Prostate gland (tissue), 2 donors: ENCODE results near the gene ZBTB25. TPM values are rescaled to one million over a fixed set of nuclear protein-coding genes. Genes with fewer than 3 reads are reported as not detected.

Experiments
- DNase-seq: peaks from one replicate; pipeline ENCODE4 v3.0.0-alpha.2; 2019; ENCODE audit warnings: low spot score
- H3K27ac ChIP-seq, 2 donors: fragments of 200-600 bp; sonication (generic); 2 replicates each; pipeline ENCODE4 v1.5.1; 2017 to 2019
- H3K27me3 ChIP-seq: fragments of 200-600 bp; sonication (generic); replicated peaks from 2 replicates; pipeline ENCODE4 v1.5.1; 2019; ENCODE audit not compliant: insufficient read depth
- H3K36me3 ChIP-seq, 2 donors: fragments of 200-600 bp; sonication (generic); 1 replicate in 1 of 2; 2 replicates in 1 of 2; pipeline versions ENCODE4 v1.5.1 to v1.8.1; 2017 to 2019
- H3K4me1 ChIP-seq: fragments of 200-600 bp; sonication (generic); replicated peaks from 2 replicates; pipeline ENCODE4 v1.5.1; 2019
- H3K4me3 ChIP-seq, 2 donors: fragments of 200-600 bp; sonication (generic); 2 replicates each; pipeline ENCODE4 v1.5.1; 2017 to 2019
- H3K9me3 ChIP-seq: fragments of 200-600 bp; sonication (generic); 2 replicates; pipeline ENCODE4 v1.5.1; 2017
- POLR2A ChIP-seq: fragments of 450-650 bp; IDR thresholded peaks from one replicate; pipeline ENCODE4 v1.6.1; 2016; ENCODE audit warnings: antibody characterized with exemption, mild to moderate bottlenecking
- POLR2AphosphoS5 ChIP-seq: sonication (generic); formaldehyde crosslinking; IDR thresholded peaks from one replicate; pipeline ENCODE4 v1.6.1; 2017; ENCODE audit warnings: antibody characterized with exemption
- WGBS: methylation state at CpG from one replicate; pipeline ENCODE4 v1.1.5; 2018; 5-methylcytosine and 5-hydroxymethylcytosine counted together
- intact Hi-C: fragments of 100-400 bp; cut with DNase I; formaldehyde crosslinking; loops from one replicate; pipeline ENCODE4 v1.14.2; 2022
- total RNA-seq, 2 donors: library from RNA; depleted of rRNA; stranded (reverse); fragments of >200 nt; gene quantifications; one replicate each; pipeline ENCODE4 v1.1.0, GENCODE V29; 2016
- TF ChIP-seq, protein P1 (sequence below), 4 experiments: fragments of 200-600 bp in 2 of 4; fragments of 450-650 bp in 2 of 4; sonication (generic) in 2 of 4; IDR thresholded peaks; 1 replicate in 3 of 4; 2 replicates in 1 of 4; pipeline ENCODE4 v1.5.1; 2016 to 2019; ENCODE audit warnings: antibody characterized with exemption in 4 of 4, mild to moderate bottlenecking in 2 of 4, moderate library complexity in 2 of 4

ZBTB25 gene
- total RNA-seq, 2 donors from 2014 or later, result 10.2 to 20.2 TPM

DNA sequence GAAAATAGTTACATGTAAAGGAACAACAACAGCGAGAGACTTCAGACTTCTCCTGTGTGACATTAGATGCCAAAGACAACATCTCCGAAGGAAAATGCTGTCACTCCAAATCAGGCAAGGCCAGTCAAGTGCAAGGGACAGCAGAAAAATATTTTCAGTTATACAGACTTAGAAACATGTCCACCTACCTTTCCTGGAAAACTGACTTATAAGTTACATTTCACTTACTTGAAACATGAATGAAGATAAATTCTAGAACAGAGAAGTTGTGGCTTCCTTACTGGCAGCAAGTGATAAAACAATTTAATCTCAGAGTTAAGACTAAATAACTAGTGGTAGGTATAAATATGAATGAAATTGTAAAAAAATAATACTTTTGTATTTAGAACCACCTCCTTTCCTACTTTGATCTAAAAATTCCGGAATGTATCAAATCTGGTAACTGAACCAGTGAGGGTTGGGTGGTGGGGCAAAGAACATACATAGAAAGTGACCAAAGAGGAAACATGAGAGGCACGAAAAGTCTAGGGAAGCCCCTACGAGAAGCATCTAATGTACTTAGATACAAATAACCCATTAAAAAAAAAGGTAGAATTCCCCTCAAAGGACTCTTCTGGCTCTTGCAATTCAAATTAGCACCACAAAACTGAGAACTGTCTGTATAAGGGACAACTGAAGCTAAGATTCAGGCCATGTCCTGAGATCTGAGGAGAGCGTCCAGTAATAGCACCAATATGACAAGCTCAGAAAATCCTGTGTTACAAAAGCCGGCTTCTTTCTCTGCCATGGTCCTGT, 94.3 kb downstream of the ZBTB25 start:
- DNase-seq, result no peak

DNA sequence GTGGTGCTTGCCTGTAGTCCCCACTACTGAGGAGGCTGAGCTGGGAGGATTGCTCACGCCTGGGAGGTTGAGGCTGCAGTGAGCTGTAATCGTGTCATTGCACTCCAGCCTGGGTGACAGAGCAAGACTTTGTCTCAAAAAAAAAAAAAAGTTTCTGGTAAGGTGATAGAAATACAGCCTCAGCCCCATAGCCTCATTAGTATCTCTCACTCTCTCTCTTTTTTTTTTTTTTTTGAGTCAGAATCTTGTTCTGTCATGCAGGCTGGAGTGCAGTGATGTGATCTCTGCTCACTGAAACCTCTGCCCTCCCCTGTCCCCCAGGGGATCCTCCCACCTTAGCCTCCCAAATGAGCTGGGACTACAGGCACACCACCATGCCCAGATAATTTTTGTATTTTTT, 96.3 kb downstream of the ZBTB25 start:
- no peaks in the 10 kb centered on the region for H3K27me3 ChIP-seq
- no peak for DNase-seq
- H3K27ac ChIP-seq, result no peak overlapping the region
- TF ChIP-seq POLR2A (no peak), POLR2AphosphoS5 (no peak)
- TF ChIP-seq, protein P1, sequence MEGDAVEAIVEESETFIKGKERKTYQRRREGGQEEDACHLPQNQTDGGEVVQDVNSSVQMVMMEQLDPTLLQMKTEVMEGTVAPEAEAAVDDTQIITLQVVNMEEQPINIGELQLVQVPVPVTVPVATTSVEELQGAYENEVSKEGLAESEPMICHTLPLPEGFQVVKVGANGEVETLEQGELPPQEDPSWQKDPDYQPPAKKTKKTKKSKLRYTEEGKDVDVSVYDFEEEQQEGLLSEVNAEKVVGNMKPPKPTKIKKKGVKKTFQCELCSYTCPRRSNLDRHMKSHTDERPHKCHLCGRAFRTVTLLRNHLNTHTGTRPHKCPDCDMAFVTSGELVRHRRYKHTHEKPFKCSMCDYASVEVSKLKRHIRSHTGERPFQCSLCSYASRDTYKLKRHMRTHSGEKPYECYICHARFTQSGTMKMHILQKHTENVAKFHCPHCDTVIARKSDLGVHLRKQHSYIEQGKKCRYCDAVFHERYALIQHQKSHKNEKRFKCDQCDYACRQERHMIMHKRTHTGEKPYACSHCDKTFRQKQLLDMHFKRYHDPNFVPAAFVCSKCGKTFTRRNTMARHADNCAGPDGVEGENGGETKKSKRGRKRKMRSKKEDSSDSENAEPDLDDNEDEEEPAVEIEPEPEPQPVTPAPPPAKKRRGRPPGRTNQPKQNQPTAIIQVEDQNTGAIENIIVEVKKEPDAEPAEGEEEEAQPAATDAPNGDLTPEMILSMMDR (IDR thresholded peaks at IDR 0.05), result no peak
- H3K9me3 ChIP-seq, result no peaks in the 10 kb centered on the region
- no peaks in the 10 kb centered on the region for H3K36me3 ChIP-seq
- 96% methylated on average over 2 of the region's 2 CpGs for WGBS
- no peak overlapping the region for H3K4me3 ChIP-seq
- intact Hi-C loops, result no loop called here
- H3K4me1 ChIP-seq, result no peaks in the 10 kb centered on the region

More for the DNA sequence above, 94.3 kb downstream of the ZBTB25 start:
- H3K36me3 ChIP-seq, result no peaks in the 10 kb centered on the region
- WGBS, result 95% methylated on average over 7 of the region's 7 CpGs
- H3K4me3 ChIP-seq, result no peak overlapping the region
- TF ChIP-seq POLR2AphosphoS5, result no peak
- no peak for TF ChIP-seq POLR2A
- TF ChIP-seq, protein P1 (IDR thresholded peaks at IDR 0.05), result no peak
- H3K27me3 ChIP-seq, result no peaks in the 10 kb centered on the region
- H3K9me3 ChIP-seq, result no peaks in the 10 kb centered on the region
- intact Hi-C loops, result no loop called here
- no peak overlapping the region for H3K27ac ChIP-seq
- H3K4me1 ChIP-seq, result no peaks in the 10 kb centered on the region

DNA sequence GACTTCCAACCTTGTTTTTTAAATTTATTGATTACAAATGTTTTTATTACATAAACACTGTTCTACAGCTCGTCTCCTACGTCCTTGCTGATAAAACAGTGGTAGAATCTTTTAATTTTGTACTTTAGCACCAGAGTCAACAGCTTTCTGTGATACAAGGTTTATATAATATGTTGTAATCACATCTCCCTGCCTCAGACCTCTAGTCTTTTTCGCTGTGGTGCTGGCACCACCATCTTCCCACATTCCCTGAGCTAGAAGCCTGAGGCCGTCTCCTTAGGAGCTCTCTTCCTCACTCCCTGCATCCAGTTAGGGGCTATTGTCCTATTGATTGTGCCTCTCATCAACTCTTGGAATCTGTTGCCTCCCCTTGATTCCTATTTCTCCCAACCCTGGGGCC, 98.3 kb downstream of the ZBTB25 start:
- TF ChIP-seq POLR2AphosphoS5 (no peak), POLR2A (no peak)
- TF ChIP-seq, protein P1 (IDR thresholded peaks at IDR 0.05), result no peak
- H3K36me3 ChIP-seq, result no peaks in the 10 kb centered on the region
- no peak overlapping the region for H3K4me3 ChIP-seq
- H3K27me3 ChIP-seq, result no peaks in the 10 kb centered on the region
- intact Hi-C loops, result no loop called here
- no peaks in the 10 kb centered on the region for H3K4me1 ChIP-seq
- DNase-seq, result no peak
- H3K9me3 ChIP-seq, result no peaks in the 10 kb centered on the region
- WGBS, result 93% methylated on average over 4 of the region's 4 CpGs
- no peak overlapping the region for H3K27ac ChIP-seq

DNA sequence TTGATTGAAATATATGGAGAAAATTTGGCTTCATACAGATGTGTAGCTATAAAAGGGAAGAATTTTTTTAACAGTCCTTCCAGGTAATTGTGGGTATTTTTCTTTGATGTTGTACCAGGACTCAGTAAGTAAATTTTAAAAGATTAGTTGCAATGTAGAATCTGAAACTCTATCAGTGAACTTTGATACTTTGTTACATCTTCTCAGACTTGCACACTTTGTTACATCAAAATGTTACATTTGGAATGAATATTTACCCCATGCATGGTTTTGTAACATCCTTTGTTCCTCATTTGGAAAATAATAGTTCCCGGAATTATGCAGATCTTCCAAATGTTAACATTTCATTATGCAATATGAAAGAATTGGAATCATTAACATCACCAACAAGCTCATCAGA, 101.7 kb downstream of the ZBTB25 start:
- Histone ChIP-seq H3K9me3 (no peaks in the 10 kb centered on the region), H3K4me1 (no peaks in the 10 kb centered on the region), H3K36me3 (no peaks in the 10 kb centered on the region), H3K27ac (no peak overlapping the region), H3K27me3 (no peaks in the 10 kb centered on the region), H3K4me3 (no peak overlapping the region)
- WGBS, result 68% methylated on average over 1 of the region's 1 CpG
- intact Hi-C loops, result no loop called here
- no peak for DNase-seq
- TF ChIP-seq POLR2AphosphoS5 (no peak), POLR2A (no peak)
- TF ChIP-seq, protein P1 (IDR thresholded peaks at IDR 0.05), result no peak

DNA sequence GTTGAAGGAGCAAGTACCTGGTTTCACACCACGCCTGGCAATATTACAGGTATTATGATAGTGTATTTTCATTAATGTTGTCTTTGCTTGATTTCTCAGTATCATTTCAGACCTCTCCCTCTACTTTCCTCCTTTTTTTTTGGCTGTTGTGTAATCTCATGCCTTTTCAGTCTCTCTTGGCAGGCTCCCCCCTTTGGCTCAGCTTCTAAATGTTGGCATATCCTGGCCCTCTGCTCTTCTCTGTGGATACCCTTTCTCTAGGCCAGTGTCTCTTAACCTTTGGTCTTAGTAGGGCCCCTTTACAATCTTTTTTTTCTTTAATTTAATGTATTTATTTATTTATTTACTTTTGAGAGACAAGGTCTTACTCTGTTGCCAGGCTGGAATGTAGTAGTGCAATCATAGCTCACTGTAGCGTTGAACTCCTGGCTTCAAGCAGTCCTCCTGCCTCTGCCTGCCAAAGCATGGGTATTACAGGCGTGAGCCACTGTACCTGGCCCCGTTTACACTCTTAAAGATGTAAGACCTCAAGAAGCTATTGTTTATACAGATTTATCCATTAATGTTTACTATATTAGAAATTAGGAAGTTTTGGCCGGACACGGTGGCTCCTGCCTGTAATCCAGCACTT, 102.7 kb downstream of the ZBTB25 start:
- DNase-seq, result no peak
- 74% methylated on average over 6 of the region's 6 CpGs for WGBS
- H3K9me3 ChIP-seq, result no peaks in the 10 kb centered on the region
- no peaks in the 10 kb centered on the region for H3K27me3 ChIP-seq
- intact Hi-C loops, result no loop called here
- no peaks in the 10 kb centered on the region for H3K36me3 ChIP-seq
- H3K4me1 ChIP-seq, result no peaks in the 10 kb centered on the region
- no peak for TF ChIP-seq POLR2A
- TF ChIP-seq, protein P1 (IDR thresholded peaks at IDR 0.05), result no peak
- no peak for TF ChIP-seq POLR2AphosphoS5
- H3K4me3 ChIP-seq, result no peak overlapping the region
- H3K27ac ChIP-seq, result no peak overlapping the region
